HG03139 (cell line): ENCODE data around the gene SERINC1.

ENCODE experiments used
- ATAC-seq: cut with Tn5 transposase; IDR thresholded peaks from one replicate; pipeline ENCODE4 v1.9.1; 2021; ENCODE audit not compliant: unreplicated experiment

The SERINC1 gene

GRCh38 chr6:122438975-122439374 is 32.6 kb downstream of the SERINC1 start:
- no peak for ATAC-seq

- ATAC-seq, result no peak
Observed at GRCh38 chr6:122432816-122433215, 38.8 kb downstream of the SERINC1 start.

- ATAC-seq, result no peak
Observed at GRCh38 chr6:122431780-122432179, 39.8 kb downstream of the SERINC1 start.

DNA sequence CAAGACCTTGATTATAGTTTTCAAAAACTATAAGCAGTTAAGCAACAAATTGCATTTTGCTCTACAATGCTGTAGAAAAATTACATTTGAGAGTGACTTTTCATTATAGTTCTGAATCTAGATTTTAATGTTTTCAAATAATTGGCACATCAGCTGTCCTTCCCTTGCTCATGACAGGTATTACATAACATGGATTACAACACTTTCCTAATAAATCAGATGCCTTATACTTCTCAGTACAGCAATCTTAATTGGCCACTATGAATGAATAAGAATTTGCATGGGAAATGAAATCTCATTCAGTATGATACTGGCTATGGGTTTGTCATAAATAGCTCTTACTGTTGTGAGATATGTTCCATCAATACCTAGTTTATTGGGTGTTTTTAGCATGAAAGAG is 42.3 kb downstream of the SERINC1 start:
- no peak for ATAC-seq

GRCh38 chr6:122428781-122429180 is 42.8 kb downstream of the SERINC1 start:
- ATAC-seq, result no peak

DNA sequence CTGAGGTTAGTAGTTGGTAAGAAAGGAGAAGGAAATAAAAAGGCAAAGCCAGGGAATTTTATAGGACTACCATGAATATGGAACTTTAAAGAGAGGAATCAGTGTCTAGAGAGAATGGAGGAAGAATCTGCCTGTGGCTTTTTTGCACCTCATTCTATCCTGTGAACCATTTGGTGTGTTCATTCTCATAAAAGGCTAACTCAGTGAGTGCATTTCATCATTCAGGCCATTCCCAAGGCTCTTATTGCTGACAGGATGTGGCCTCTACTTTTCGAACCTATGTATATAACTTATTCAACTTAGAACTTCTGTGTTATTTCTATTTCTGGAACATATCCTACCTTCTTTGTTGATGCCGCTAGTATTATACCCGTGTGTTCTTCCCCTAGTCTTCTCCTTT is 45.0 kb downstream of the SERINC1 start:
- no peak for ATAC-seq

DNA sequence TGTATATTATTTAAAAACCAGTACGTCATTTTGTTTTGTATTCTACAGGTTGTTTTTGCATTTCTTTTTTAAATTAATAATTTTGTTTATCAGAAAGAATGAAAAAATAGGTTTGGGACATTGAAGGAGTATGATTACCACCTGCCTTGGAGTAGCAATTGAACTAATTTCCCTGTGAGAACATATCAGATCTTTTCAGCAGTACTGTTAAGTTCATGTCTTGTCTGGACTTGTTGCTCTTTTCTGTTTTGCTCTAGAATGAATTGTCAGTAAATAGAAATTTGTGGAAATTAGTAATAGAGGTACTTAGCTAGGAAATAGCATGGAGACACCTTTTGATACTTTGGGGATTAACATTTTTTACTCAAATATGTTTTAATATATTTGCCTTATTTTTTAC is 47.9 kb downstream of the SERINC1 start:
- ATAC-seq, result no peak

DNA sequence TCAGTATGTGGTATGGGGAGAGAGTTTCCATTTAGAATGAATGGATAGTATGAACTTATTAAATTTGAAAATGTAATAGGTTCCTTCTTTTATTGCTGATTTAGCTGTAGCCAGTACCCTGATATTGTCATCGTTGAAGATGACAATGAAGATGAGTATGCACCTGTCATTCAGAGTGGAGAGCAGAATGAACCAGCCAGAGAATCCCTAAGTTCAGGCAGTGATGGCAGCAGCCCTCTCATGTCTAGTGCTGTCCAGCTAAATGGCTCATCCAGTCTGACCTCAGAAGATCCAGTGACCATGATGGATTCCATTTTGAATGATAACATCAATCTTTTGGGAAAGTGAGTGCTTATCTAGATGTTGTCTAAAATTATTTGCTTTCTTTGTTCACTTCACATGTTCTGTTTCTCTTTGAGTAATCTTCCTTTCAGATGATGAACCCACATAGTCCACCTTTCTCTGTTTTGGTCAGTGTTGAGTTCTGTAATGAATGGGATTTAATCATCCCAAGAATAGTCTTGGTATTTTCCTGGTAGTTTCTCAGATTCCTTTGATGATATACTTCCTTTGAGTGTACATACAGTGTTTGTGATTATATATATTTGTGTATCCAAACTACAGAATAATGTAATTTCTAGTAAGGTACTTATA is 48.9 kb downstream of the SERINC1 start:
- peak; percentile 77 for ATAC-seq

- no peak for ATAC-seq
Observed at GRCh38 chr6:122422003-122422402, 49.6 kb downstream of the SERINC1 start.

GRCh38 chr6:122416825-122417224 is 54.8 kb downstream of the SERINC1 start:
- ATAC-seq, result no peak

GRCh38 chr6:122412001-122412400 is 59.6 kb downstream of the SERINC1 start:
- no peak for ATAC-seq

- ATAC-seq, result no peak
Observed at GRCh38 chr6:122408702-122409458, 62.7 kb downstream of the SERINC1 start.

- no peak for ATAC-seq
Observed at GRCh38 chr6:122408240-122408639, 63.4 kb downstream of the SERINC1 start.

DNA sequence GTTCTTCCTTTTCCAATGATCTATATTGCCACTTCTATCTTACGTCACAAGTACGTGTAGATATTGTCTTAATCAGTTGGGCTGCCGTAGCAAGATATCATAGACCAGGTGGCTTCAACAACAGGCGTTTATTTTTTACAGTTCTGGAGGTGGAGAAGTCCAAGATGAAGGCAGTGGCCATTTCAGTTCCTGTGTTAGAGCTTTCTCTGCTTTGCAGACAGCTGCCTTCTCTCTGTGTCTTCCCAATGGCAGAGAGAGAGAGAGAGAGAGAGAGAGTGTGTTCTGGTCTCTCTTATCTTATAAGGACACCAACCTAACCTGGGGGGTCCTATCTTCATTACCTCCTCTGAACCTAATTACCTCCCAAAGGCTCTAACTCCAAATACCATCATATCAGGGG is 63.9 kb downstream of the SERINC1 start:
- ATAC-seq, result no peak

- ATAC-seq, result no peak
Observed at GRCh38 chr6:122406187-122406586, 65.4 kb downstream of the SERINC1 start.

- ATAC-seq, result no peak
Observed at GRCh38 chr6:122405417-122405816, 66.2 kb downstream of the SERINC1 start.

DNA sequence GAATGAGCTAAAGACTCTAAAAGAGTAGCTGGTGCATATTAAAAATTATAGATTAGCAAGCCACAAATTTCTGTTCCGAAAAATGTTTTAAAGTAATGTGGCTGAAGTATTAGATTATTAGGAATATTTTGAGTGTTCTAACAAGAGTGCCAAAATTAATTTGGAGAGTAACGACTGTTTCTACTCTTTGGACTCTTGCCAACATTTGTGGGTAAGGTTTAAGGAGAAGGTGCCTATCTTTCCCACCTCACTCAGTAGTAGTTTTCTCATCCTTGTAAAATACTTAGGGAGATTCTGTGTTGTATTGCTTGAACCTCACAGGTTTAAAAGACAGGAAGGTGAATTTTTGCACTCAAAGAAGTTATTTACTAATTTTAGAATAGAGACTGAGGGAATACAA is 67.2 kb downstream of the SERINC1 start:
- no peak for ATAC-seq

GRCh38 chr6:122401104-122401503 is 70.5 kb downstream of the SERINC1 start:
- no peak for ATAC-seq

DNA sequence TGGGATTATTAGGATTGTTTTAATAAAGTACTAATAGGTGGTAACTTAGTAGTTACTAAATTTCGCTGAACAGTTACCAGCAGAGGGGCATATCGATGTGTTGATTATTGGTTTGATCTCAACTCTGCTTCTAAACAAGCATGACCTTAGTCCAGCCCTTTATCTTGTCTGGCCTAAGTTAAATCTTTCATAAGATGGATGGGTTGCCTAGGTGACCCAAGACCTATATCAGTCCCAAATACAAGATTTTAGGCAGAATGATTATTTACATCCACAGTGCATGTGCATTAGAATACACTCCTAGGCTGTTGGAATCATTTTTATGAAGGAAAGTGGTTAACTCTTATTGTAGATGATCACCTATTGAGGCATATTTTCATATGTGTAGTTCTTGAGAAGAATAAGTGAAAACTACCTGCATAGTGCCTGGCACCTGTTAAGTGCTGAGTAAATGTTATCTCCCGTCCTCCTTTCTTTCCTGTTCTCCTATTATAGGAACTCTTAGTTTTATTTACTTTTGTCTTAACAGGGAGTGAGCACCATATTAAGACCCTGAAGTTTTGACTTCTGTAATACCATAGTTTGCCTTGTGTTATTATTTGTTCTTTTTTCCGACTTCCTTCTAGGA is 71.0 kb downstream of the SERINC1 start:
- ATAC-seq, result no peak

- ATAC-seq, result peak; percentile 7
Observed at GRCh38 chr6:122400121-122400450, 71.5 kb downstream of the SERINC1 start.

- ATAC-seq, result peak; percentile 99
Observed at GRCh38 chr6:122399348-122400120, 72.1 kb downstream of the SERINC1 start, which contains the start of gene HSF2. HSF2 (plus strand) TSS chr6:122399652; CDS start chr6:122399738, 86 bp downstream.

GRCh38 chr6:122399055-122399347 is 72.6 kb downstream of the SERINC1 start:
- ATAC-seq, result no peak
